ENCODE results near the gene SCAF8. TPM values are rescaled to one million over a fixed set of nuclear protein-coding genes. Genes with fewer than 3 reads are reported as not detected.
"Not testable (repeated sequence)": the region's sequence is repeated elsewhere in the genome, so short reads cannot be mapped to it uniquely, and the experiment has no call there.

The SCAF8 gene
- total and polyA plus RNA-seq, 2 experiments from 2014 or later, result 12.0 to 38.5 TPM

- Histone ChIP-seq H2AFZ (no peak overlapping the region), H3K4me1 (ENCODE audit: insufficient read depth) (no peaks in the 10 kb centered on the region), H4K20me1 (ENCODE audit: insufficient read depth, poor library complexity, severe bottlenecking) (no peaks in the 10 kb centered on the region), H3K27ac (no peak overlapping the region), H3K27me3 (no peaks in the 10 kb centered on the region), H3K79me2 (no peaks in the 10 kb centered on the region), H3K36me3 (replicated peaks; ENCODE audit: insufficient read depth, low read depth) (no peaks in the 10 kb centered on the region), H3K4me3 (no peak overlapping the region), H3K4me2 (no peak overlapping the region), H3K9me3 (ENCODE audit: low read depth) (no peaks in the 10 kb centered on the region), H3K9me2 (replicated peaks; ENCODE audit: insufficient read depth) (no peaks in the 10 kb centered on the region)
- TF ChIP-seq CTCF (IDR thresholded peaks at IDR 0.05; ENCODE audit: poor library complexity), result no peak
- TF ChIP-seq EZH2phosphoT487 (IDR thresholded peaks at IDR 0.05; ENCODE audit: low read depth, severe bottlenecking, unreplicated experiment), result no peak
- TF ChIP-seq EZH2 (IDR thresholded peaks at IDR 0.05; ENCODE audit: borderline replicate concordance), result no peak
- WGBS (ENCODE audit: low lambda C conversion rate, missing lambda C conversion rate), result 98% methylated on average over 2 of the region's 2 CpGs
- no peak for DNase-seq (ENCODE audit: low spot score)
Observed at GRCh38 chr6:154710689-154711088, 22.5 kb upstream of the SCAF8 start.

GRCh38 chr6:154715446-154715845, 17.8 kb upstream of the SCAF8 start:
- no peaks in the 10 kb centered on the region for H4K20me1 ChIP-seq (ENCODE audit: insufficient read depth, poor library complexity, severe bottlenecking)
- no peak for DNase-seq (ENCODE audit: low spot score)
- H2AFZ ChIP-seq, result no peak overlapping the region
- no peaks in the 10 kb centered on the region for H3K9me3 ChIP-seq (ENCODE audit: low read depth)
- 94% methylated on average over 1 of the region's 1 CpG for WGBS (ENCODE audit: low lambda C conversion rate, missing lambda C conversion rate)
- no peaks in the 10 kb centered on the region for H3K4me1 ChIP-seq (ENCODE audit: insufficient read depth)
- TF ChIP-seq EZH2 (IDR thresholded peaks at IDR 0.05; ENCODE audit: borderline replicate concordance) (no peak), CTCF (IDR thresholded peaks at IDR 0.05; ENCODE audit: poor library complexity) (no peak), EZH2phosphoT487 (IDR thresholded peaks at IDR 0.05; ENCODE audit: low read depth, severe bottlenecking, unreplicated experiment) (no peak)
- no peaks in the 10 kb centered on the region for H3K79me2 ChIP-seq
- H3K27me3 ChIP-seq, result no peaks in the 10 kb centered on the region
- no peak overlapping the region for H3K27ac ChIP-seq
- H3K36me3 ChIP-seq (replicated peaks; ENCODE audit: insufficient read depth, low read depth), result no peaks in the 10 kb centered on the region
- no peak overlapping the region for H3K4me2 ChIP-seq
- no peaks in the 10 kb centered on the region for H3K9me2 ChIP-seq (replicated peaks; ENCODE audit: insufficient read depth)
- no peak overlapping the region for H3K4me3 ChIP-seq

GRCh38 chr6:154716350-154716749, 16.9 kb upstream of the SCAF8 start:
- H3K4me3 ChIP-seq; H3K4me2 ChIP-seq; H2AFZ ChIP-seq; DNase-seq (ENCODE audit: low spot score); H3K27me3 ChIP-seq; H3K9me3 ChIP-seq (ENCODE audit: low read depth); H3K36me3 ChIP-seq (replicated peaks; ENCODE audit: insufficient read depth, low read depth); H4K20me1 ChIP-seq (ENCODE audit: insufficient read depth, poor library complexity, severe bottlenecking); H3K27ac ChIP-seq; H3K9me2 ChIP-seq (replicated peaks; ENCODE audit: insufficient read depth); H3K4me1 ChIP-seq (ENCODE audit: insufficient read depth); H3K79me2 ChIP-seq: not testable (repeated sequence)
- whole genome bisulfite sequencing (ENCODE audit: low lambda C conversion rate, missing lambda C conversion rate), result 84% methylated on average over 8 of the region's 8 CpGs

GRCh38 chr6:154719433-154719832, 13.8 kb upstream of the SCAF8 start:
- WGBS (ENCODE audit: low lambda C conversion rate, missing lambda C conversion rate), result 84% methylated on average over 4 of the region's 4 CpGs
- no peaks in the 10 kb centered on the region for H3K27me3 ChIP-seq

More at GRCh38 chr6:154719433-154719832, 13.8 kb upstream of the SCAF8 start:
- no peak overlapping the region for H2AFZ ChIP-seq
- H3K9me2 ChIP-seq (replicated peaks; ENCODE audit: insufficient read depth), result no peaks in the 10 kb centered on the region
- H4K20me1 ChIP-seq (ENCODE audit: insufficient read depth, poor library complexity, severe bottlenecking), result no peaks in the 10 kb centered on the region
- no peaks in the 10 kb centered on the region for H3K9me3 ChIP-seq (ENCODE audit: low read depth)
- no peak overlapping the region for H3K4me3 ChIP-seq
- H3K79me2 ChIP-seq, result no peaks in the 10 kb centered on the region
- no peak overlapping the region for H3K27ac ChIP-seq
- no peak for TF ChIP-seq EZH2 (IDR thresholded peaks at IDR 0.05; ENCODE audit: borderline replicate concordance)
- no peak for TF ChIP-seq EZH2phosphoT487 (IDR thresholded peaks at IDR 0.05; ENCODE audit: low read depth, severe bottlenecking, unreplicated experiment)
- TF ChIP-seq CTCF (IDR thresholded peaks at IDR 0.05; ENCODE audit: poor library complexity), result no peak
- H3K4me1 ChIP-seq (ENCODE audit: insufficient read depth), result no peaks in the 10 kb centered on the region
- DNase-seq (ENCODE audit: low spot score), result no peak
- no peaks in the 10 kb centered on the region for H3K36me3 ChIP-seq (replicated peaks; ENCODE audit: insufficient read depth, low read depth)
- H3K4me2 ChIP-seq, result no peak overlapping the region

Data from hepatocyte (in vitro differentiated cells).